Renal pelvis (tissue), 4 donors: Measurements from ENCODE around the gene SLC7A6OS. TPM values are rescaled to one million over a fixed set of nuclear protein-coding genes. Genes with fewer than 3 reads are reported as not detected.
"Not testable (repeated sequence)": the region's sequence is repeated elsewhere in the genome, so short reads cannot be mapped to it uniquely, and the experiment has no call there.

Experiments
- DNase-seq: peaks from one replicate; pipeline ENCODE4 v3.0.0-alpha.2; 2013
- polyA plus RNA-seq, 3 donors: library from polyadenylated mRNA; unstranded; fragments of 120-200 nt; gene quantifications; one replicate each; pipeline ENCODE4 v1.2.1, GENCODE V29; 2013; ENCODE audit not compliant: insufficient read length in 3 of 3

The SLC7A6OS gene
- polyA plus RNA-seq, 3 donors, result 22.3 to 25.4 (median 24.7) TPM

DNA sequence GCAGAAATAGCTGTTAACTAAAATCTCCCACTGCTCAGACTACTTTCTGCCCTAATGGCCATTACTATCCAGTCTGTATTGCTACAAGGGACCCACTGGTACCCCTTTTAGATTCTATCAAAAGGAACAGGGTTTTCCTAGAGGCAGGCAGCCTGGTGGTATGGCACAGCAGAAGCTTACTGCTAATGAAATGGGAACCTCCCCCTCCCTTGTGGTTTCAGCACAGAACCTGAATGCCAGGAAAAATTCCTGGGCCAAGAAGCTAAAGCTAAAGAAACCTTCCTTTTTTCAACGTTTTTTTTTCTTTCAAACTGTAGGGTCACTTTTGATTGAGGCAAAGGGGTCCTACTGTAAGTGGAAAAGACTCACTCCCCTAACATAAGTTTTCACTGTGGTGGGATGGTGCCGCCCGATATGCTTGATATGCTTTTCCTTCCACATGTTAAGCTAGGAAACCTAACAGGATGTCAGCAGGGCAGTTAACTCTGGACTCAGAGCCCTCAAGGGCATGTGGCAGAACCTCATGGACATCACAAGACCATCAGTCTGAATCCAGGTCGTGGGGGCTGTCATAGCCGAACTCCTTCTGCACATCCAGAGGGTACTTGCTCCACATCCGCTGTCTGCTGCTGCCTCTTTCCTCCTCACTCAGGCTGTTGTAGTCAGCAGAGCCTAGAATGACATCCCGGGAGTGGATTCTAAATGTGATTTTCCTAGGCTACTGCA lies 9.8 kb downstream of the SLC7A6OS start:
- DNase-seq, result no peak

DNA sequence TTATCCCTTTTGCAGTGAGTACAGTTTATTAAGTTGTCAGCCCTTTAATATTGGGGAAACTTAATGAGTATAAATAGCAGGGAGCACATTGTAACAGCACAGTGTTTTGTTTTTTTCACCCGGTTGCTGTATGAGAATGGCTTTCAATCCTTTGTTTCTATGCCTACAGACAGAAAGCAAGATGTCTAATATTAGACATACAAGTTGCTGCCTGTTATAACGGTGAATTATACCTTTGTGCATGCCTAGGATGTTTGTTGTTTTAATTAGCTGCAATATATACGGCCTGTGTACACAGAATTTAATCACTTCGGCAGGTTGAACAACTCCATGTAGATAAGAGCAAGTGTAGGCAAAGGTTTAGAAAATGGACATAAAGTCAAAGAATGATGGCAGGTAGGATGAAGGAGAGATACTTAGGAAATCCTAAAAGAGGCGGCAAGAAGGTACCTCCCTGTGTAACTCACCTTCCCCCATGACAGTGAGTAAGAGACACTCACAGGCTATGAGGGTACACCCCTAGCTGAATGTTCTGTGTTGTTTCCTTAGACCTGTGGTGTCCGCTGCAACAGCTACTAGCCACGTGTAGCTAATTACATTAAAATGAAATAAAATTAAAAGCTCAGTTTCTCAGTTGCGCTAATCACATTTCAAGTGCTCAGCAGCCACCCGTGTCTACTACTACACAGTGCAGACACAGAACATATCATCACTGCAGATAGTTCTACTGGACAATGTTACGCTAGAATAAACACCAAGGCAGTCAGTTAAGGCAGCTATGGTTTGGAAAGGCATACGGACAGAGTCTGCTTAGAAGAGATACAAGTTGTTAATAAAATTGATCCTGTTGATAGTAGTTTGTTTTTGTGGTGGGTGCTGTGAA lies 10.9 kb downstream of the SLC7A6OS start:
- no peak for DNase-seq

DNA sequence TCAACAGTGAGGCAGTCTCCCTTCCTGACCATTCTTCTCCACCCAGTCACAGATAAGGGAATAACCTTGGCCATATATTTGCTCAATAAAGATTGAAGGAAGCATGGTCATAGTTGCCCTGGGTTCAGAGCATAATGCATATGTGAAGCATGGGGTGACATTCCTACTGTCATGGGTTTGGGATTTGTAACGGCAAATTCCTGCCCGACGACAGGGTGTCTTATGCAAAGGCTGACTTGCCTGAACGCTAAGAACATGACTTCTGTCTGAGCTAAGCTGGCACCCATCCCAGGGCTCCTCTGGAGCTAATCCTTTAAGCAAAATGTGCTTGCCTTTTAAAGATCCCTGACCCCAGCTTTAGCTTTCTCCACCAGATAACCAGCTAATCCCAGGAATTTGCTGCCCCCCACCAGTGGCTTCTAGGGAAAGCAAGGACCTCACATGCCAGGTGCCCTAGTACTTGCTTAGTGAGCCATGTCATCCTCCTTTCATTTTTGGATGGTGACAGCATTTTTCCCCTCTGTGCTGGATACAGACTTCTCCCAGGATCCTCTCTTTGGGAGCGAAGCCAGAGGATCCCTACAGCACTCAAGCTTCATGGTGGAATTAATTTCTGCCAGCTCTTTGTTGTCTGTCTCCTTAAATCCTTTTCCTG lies 11.7 kb downstream of the SLC7A6OS start:
- DNase-seq, result no peak

DNA sequence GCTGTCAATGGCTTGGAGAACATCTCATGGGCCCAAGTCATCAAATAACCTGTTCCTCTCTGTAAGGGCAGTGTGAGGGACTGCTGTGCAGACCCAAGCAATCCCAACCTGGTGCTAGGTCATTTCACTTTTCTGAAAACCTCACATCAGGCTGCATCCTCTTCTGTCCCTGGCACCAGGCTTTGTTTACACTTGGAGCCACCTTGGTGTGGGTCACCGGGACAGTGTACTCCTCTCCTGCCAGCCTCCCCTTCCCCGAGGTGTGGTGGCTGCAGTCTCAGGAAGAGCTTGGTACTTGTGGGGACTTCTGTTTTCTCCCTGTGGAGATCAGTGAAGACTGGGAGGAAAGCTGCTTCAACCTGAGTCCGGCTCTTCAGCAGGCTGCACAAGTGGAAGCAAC lies 12.4 kb downstream of the SLC7A6OS start:
- no peak for DNase-seq

DNA sequence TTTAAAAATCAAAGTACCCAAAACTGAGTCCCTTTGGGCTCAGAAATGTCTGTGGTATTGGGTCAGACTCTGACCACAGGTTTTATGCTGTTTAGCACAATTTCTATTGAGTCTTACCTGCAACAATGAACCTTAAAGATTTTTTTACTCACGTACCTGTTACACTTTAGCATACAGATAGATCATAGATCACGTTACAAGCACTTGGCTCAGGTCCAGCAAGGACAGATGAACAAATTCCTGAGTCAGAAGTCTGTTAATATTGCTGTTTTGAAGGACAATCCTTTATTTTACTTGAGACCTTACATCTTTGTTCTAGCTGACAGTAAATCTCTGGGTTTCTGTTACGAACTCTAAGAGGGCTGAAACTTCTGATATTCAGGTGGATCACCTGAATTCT lies 12.8 kb downstream of the SLC7A6OS start:
- no peak for DNase-seq

DNA sequence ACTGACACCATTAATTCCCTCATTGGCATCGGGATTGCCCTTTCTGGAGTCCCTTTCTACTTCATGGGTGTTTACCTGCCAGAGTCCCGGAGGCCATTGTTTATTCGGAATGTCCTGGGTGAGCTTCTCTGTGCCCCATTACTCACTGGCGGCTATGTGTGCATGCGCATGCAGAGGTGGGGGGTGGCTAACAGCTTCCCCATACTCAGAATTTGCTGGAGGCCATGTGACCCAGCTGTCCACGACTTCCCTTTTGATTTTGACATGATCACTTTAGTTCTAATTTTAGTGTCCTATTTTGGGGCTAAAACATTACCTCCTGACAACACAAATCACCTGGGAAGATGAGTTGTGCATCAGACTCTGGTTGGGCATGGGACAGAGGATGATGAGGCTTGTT lies 14.1 kb downstream of the SLC7A6OS start:
- DNase-seq, result no peak

DNA sequence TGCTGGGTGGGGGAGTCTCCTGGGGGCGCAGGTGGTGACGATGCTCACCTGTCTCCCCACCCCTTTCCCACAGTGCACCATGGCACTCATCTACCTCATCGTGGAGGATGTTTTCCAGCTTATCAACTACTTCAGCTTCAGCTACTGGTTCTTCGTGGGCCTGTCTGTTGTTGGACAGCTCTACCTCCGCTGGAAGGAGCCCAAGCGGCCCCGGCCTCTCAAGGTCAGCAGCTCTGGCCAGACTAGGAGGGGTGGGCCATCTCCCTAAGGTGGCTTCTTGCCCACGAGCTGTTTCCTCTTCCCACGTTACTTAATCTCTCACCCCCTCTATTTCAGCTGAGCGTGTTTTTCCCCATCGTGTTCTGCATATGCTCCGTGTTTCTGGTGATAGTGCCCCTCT lies 14.5 kb downstream of the SLC7A6OS start:
- DNase-seq, result no peak

DNA sequence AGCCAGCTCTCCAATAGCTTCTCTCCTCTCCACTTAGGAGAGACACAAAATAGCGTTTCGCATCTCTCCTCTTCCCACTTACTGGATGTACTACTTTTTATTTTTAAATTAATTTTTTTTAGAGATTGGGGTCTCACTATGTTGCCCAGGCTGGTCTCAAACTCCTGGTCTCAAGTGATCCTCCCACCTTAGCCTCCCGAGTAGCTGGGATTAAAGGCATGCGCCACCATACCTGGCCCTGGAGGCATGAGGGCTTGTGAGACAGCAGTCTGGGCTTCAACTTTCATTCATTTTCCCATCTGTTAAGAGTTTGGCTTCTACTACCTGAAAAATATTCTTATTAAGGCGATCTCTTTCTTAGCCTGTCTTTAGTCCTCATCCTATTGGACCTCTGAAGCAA lies 18.3 kb downstream of the SLC7A6OS start:
- no peak for DNase-seq

DNA sequence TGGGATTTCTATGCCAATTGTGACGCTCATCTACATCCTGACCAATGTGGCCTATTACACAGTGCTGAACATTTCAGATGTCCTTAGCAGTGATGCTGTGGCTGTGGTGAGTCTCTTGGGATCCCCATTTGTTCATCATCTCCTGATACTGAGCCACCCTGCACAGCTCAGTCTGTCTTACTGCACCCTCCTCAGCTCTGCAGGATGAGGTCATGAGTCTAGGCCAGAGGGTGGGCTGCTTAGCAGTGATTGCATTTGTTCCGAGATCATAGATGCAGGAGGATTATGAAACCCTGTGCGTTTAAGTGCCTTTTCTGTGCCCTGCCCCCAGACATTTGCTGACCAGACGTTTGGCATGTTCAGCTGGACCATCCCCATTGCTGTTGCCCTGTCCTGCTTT lies 19.5 kb downstream of the SLC7A6OS start:
- DNase-seq, result no peak

DNA sequence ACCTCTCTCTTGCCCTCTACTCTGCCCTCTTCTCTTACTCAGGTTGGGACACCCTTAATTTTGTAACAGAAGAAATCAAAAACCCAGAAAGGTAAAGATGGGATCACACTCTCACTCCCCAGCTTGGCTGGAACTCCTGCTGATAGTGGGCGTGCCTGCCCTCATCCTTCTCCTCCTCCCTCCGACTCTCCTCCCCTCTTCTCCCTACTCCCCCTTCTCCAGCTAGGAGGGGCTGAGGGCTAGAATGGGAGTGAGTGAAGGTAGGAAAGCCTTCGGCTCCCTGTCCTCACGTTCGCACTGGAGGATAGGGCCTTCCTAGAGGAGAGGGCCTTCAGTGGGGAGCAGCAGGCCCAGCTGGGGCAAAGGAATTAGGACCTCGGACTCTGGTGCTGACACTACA lies 20.3 kb downstream of the SLC7A6OS start:
- DNase-seq, result no peak

DNA sequence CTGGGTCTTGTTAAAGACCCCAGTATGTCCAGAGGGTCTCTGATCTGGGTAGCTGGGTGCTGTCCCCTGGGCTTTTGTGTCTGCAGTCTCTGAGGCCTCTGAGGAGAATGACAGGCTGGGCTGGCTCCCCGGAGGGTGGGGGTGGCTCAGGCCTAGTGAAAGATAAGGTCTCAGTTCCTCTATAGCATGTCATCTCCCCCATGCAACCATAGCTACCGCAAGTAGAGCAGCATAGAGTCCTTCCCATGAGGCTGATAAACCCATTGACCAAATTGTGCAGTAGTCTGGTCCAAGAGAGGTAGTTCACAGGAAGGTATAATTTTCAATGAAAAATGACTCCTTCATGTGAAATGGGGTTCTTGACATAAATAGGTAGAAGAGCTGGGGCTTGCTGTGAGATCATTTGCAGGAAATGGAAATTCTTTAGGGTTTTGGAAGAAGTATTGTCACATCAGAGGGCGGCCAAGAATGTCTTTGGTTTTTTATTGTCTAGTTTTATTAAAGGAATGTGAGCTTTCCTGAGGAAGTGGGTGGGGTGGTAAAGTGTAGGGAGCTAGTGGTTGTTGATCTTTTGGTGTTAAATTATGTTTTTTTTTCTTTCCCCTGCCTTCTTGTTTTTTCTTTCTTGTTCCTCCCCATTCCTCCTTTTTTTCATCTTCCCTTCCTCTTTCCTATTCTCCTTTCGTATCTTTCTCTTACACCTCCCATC lies 21.0 kb downstream of the SLC7A6OS start:
- no peak for DNase-seq

DNA sequence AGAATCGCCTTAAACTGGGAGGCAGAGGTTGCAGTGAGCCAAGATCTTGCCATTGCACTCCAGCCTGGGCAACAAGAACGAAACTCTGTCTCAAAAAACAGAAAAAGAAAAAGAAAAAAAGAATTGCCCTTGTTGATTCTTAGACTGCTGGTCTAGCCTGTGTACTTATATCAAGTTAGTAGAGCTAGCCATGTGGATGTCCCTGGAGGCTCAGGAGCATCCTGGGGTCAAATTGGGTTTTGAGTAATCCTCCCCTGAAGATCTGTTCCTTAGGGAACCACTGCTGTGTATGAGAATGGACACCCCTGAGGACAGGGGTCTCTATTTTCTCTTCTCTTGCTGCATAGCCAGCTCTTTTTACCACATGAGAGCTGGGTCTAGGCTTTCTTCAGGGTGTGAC lies 21.5 kb downstream of the SLC7A6OS start:
- no peak for DNase-seq

DNA sequence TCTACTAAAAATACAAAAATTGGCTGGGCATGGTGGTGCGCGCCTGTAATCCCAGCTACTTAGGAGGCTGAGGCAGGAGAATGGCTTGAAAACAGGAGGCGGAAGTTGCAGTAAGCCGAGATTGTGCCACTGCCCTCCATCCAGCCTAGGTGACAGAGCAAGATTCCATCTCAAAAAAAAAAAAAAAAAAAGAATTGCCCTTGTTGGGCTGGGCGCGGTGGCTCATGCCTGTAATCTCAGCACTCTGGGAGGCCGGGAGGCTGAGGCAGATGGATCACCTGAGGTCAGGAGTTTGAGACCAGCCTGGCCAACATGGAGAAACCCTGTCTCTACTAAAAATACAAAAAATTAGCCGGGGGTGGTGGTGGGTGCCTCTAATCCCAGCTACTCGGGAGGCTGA lies 21.9 kb downstream of the SLC7A6OS start:
- not testable (repeated sequence) for DNase-seq

DNA sequence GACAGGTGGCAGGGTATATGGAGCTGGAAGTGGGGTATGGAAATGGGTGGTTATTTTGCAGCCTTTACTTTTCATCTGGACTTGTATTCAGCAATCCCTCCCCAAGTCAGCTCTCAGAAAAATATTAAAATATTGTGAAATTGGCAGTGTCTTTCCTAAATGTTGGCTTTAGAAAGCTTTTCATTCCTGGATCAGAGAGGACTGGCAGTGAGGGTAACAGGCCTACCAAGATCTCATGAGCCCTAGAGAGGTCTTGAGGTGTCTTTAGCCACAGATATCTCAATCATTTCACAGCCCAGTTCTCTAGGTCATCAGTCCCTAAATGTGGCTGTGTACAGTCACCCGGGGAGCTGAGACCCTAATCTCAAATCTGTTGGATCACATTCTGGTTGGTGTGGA lies 22.5 kb downstream of the SLC7A6OS start:
- DNase-seq, result no peak

DNA sequence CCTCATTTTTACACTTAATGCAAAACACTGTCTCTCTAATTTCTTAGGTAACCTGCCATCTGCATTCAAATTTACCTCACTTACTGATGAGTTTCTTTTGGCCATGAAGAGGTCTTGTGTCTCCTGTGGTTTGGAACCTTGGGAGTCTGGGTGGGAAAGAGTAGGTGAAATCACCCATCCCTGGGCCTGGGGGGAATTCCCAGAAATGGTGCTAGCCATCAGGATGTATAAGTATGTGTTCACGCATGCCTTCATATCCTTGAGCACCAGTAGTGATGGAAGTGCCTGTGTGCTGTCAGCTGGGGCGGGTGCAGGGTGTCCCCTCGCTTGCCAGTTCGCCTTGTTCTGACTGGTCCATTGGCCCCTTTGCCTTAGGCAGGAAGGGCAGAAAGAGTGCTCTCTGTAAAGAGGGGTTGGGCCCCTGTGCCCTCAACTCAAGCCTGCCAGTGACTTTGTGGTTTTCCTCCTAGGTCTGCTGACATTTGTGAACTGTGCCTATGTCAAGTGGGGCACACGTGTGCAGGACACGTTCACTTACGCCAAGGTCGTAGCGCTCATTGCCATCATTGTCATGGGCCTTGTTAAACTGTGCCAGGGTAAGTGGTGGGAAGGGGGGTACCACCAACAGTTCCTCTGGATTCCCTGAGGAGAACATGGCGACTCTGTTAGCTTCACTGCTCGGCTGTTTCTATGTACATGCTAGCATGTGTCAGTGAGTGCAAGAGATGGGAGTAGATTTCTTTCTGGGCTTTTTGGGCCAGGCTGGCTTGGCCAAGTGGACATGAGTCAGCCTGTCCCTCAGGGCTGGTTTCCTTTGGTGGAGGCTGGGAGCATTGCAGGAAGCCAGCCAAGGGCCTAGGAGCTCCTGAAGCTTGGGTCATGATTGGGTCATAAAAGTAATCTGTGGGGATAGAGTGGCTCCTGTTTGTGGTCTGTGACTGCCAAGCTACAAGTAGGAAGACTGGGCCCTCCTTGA lies 23.2 kb downstream of the SLC7A6OS start:
- no peak for DNase-seq

DNA sequence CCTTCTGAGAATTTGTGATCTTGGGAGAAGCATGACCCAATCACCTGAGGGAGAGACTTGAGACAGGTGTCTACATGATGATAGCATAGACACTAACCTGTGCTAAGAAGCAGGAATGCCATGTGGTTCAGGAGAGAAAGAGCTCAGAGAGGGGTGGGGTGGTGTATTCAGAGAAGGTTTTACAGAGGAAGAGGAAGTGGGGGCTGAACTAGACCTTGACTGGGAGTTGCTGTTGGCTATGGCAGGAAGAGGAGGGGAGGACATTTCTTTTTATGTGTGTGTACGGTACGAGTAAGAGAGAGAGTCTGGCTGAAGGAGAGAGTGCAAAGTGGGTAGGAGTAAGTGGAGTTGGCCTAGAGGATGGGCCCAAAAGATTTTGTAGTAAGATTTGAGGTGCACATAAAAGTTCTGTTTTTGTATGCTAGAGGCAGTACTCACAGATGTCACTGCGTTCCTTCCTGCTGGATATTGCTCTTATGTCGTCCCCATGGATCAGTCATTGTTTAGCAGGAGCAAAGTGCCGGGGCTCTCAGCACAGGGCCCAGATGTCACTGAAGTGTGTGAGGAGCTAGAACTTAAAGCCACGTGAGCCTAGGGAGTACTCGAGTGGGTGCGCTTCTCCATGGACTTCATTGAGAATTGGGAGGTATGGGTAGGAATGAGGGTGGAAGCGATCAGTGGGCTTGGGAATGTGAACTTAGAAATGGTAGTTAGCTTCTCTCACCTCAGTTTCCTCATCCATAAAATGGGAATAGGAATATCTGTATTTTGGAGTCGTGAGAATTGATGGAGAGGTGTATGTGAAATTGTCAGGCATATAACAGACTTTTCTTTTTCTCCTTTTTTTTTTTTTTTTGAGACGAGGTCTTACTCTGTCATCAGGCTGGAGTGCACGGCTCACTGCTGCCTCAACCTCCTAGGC lies 24.3 kb downstream of the SLC7A6OS start:
- no peak for DNase-seq

DNA sequence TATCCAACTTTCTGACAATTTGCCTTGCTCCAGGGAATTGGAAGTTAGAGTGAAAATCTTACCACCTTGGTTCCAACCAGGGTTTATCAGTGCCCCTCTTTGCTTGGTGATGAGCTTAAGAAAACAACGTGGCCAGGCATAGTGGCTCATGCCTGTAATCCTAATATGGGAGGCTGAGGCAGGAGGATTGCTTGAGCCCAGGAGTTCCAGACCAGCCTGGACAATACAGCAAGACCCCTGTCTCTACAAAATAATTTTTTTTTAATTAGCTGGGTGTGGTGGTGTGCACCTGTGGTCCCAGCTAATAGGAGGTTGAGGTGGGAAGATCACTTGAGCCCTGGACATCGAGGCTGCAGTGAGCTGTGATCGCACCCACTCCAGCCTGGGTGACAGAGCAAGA lies 25.1 kb downstream of the SLC7A6OS start:
- DNase-seq, result no peak

DNA sequence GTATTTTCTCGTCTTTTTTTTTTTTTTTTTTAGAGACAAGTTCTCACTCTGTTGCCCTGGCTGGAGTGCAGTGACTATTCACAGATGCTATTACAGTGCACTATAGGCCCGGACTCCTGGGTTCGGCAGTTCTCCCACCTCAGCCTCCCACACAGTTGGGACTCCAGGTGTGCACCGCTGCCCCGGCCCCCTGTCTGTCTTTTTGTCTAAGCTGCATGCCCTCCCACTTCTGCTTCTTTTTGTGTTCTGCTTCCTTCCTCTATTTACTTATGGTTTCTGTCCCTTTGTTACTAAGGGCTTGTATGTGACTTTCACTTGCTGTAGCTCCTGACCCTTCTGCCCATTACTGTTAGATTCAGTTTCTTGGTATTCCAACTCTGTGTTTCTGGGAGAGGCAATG lies 25.9 kb downstream of the SLC7A6OS start:
- DNase-seq, result no peak

DNA sequence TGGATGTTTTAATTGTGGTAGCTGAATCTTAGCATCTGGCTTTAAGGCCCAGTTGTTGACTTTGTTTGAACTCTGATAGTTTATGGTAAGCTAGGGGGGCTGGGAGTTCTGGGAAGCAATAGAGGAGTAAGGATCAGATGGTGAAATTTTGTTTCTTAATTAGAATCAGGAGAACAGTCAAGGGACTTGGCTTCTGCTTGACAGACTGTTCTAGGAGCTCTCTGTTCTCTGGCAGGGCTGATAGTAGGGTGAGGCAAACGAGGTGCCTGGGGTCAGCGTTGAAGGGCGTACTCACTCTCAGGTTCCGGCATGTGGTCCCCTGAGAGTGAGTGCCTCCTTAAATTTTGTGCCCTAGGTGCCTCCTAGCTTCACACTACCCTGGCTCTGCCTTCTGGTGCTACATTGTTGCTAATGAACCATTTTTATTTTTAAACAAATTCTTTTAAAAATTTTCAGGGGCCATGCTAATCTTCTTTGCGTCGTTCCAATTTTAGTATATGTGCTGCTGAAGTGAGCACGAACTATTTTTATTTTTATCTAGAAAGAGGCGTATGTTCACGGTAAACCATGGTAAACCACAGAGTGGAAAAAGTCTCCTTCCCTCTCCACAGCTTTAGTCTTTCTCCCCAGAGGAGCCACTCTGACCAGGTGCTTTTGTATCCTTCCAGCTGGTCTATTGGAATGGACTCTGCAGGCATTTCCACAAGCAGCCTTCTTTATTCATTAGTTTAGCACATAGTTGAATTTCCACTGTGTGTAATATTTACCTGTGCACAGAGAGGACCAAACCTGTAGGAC lies 26.7 kb downstream of the SLC7A6OS start:
- no peak for DNase-seq
